ENCODE data around the gene RPTOR.

Gene RPTOR

GRCh38 chr17:80953471-80954315 lies 409.1 kb downstream of the RPTOR start:
- DNase-seq, result no peak

GRCh38 chr17:80955078-80955477 lies 410.4 kb downstream of the RPTOR start:
- no peak for DNase-seq

- DNase-seq, result no peak
These were observed 411.1 kb downstream of the RPTOR start for GRCh38 chr17:80955671-80956280.

- no peak for DNase-seq
These were observed 411.9 kb downstream of the RPTOR start for GRCh38 chr17:80956321-80957190.

- DNase-seq, result no peak
These were observed 412.9 kb downstream of the RPTOR start for GRCh38 chr17:80957461-80957941.

- DNase-seq, result no peak
These were observed 414.8 kb downstream of the RPTOR start for GRCh38 chr17:80959330-80960036.

GRCh38 chr17:80960037-80960796 lies 415.6 kb downstream of the RPTOR start:
- DNase-seq, result no peak

GRCh38 chr17:80960797-80961452 lies 416.3 kb downstream of the RPTOR start:
- DNase-seq, result no peak

GRCh38 chr17:80961541-80962330 lies 417.1 kb downstream of the RPTOR start:
- DNase-seq, result no peak

- no peak for DNase-seq
These were observed 418.0 kb downstream of the RPTOR start for GRCh38 chr17:80962356-80963329.

- no peak for DNase-seq
These were observed 419.3 kb downstream of the RPTOR start for GRCh38 chr17:80963812-80964543.

- no peak for DNase-seq
These were observed 419.9 kb downstream of the RPTOR start for GRCh38 chr17:80964544-80964856.

- DNase-seq, result no peak
These were observed 420.4 kb downstream of the RPTOR start for GRCh38 chr17:80964859-80965580.

GRCh38 chr17:80965606-80966005 lies 421.0 kb downstream of the RPTOR start:
- no peak for DNase-seq

GRCh38 chr17:80967404-80967872 lies 422.8 kb downstream of the RPTOR start:
- no peak for DNase-seq

- DNase-seq, result no peak
These were observed 424.0 kb downstream of the RPTOR start for GRCh38 chr17:80968602-80969029.

- DNase-seq, result no peak
These were observed 424.5 kb downstream of the RPTOR start for GRCh38 chr17:80969030-80969673.

Data from CD4-positive, alpha-beta T cell treated with Interleukin-4 for 1 hour (primary cell).